PC-3 (cell line): Measurements from ENCODE around the gene PPP4R4. TPM values are rescaled to one million over a fixed set of nuclear protein-coding genes. Genes with fewer than 3 reads are reported as not detected.
A peak's percentile ranks its signal among the peaks of the same experiment; 100 is the strongest.

ENCODE experiments used
- ATAC-seq: fragments of 200-7000 bp; cut with Tn5 transposase; 2 replicates; pipeline ENCODE4 v1.9.1; 2020; ENCODE audit warnings: mild to moderate bottlenecking, moderate library complexity
- BruUV-seq: library from RNA; stranded (reverse); fragments of 400-500 nt; replicated peaks from 2 replicates; lab custom pipeline; 2021; lab: Mats Ljungman, UMichigan
- CTCF ChIA-PET: fragments of 300-600 bp; sonication (Branson Sonifier 250); formaldehyde crosslinking; loops from one replicate; lab custom pipeline; 2022; ENCODE audit warnings: antibody characterized with exemption; lab: Charles Lee
- POLR2A ChIA-PET: fragments of 300-600 bp; sonication (Branson Sonifier 250); formaldehyde crosslinking; loops from one replicate; lab custom pipeline; 2022; ENCODE audit warnings: antibody characterized with exemption; ENCODE audit not compliant: unreplicated experiment; lab: Charles Lee
- DNase-seq: peaks from one replicate; pipeline ENCODE4 v3.0.0-alpha.2; 2015
- H2AFZ ChIP-seq: fragments of 300-600 bp; sonication (generic); 2 replicates; pipeline ENCODE4 v1.6.0; 2016; ENCODE audit warnings: antibody characterized with exemption, low read length
- H3F3A ChIP-seq: fragments of 300-600 bp; sonication (generic); one replicate; pipeline ENCODE4 v1.6.0; 2017; ENCODE audit warnings: antibody characterized with exemption, low read length, control low read depth, mild to moderate bottlenecking; ENCODE audit not compliant: unreplicated experiment
- H3K27ac ChIP-seq: fragments of 300-600 bp; sonication (generic); 2 replicates; pipeline ENCODE4 v1.5.1; 2016; ENCODE audit warnings: mild to moderate bottlenecking, low read length
- H3K27me3 ChIP-seq: fragments of 300-600 bp; sonication (generic); 2 replicates; pipeline ENCODE4 v1.6.1; 2016; ENCODE audit warnings: low read length, mixed read lengths
- H3K36me3 ChIP-seq: fragments of 300-600 bp; sonication (generic); 2 replicates; pipeline ENCODE4 v1.6.1; 2016; ENCODE audit warnings: low read depth, mixed run types, low read length, mixed read lengths
- H3K4me1 ChIP-seq: fragments of 300-600 bp; sonication (generic); 2 replicates; pipeline ENCODE4 v1.5.1; 2016; ENCODE audit warnings: low read length; ENCODE audit not compliant: insufficient read depth
- H3K4me2 ChIP-seq: fragments of 300-600 bp; sonication (generic); 2 replicates; pipeline ENCODE4 v1.6.0; 2016; ENCODE audit warnings: low read length
- H3K4me3 ChIP-seq: fragments of 300-600 bp; sonication (generic); 2 replicates; pipeline ENCODE4 v1.5.1; 2016; ENCODE audit warnings: mild to moderate bottlenecking, low read length, mixed read lengths
- H3K79me2 ChIP-seq: fragments of 300-600 bp; sonication (generic); 2 replicates; pipeline ENCODE4 v1.6.1; 2017; ENCODE audit warnings: low read length, mixed read lengths
- H3K9ac ChIP-seq: fragments of 300-600 bp; sonication (generic); 2 replicates; pipeline ENCODE4 v1.6.0; 2016; ENCODE audit warnings: mild to moderate bottlenecking, low read length
- H3K9me2 ChIP-seq: fragments of 300-600 bp; sonication (generic); replicated peaks from 2 replicates; pipeline ENCODE4 v1.6.1; 2016; ENCODE audit warnings: mixed run types, low read length, mixed read lengths
- H3K9me3 ChIP-seq: fragments of 300-600 bp; sonication (generic); 2 replicates; pipeline ENCODE4 v1.6.1; 2016; ENCODE audit warnings: low read length, mixed read lengths
- H4K20me1 ChIP-seq: fragments of 300-600 bp; sonication (generic); 2 replicates; pipeline ENCODE4 v1.6.1; 2016; ENCODE audit warnings: low read length, mixed read lengths
- EZH2 ChIP-seq: fragments of 300-600 bp; sonication (generic); IDR thresholded peaks from one replicate; pipeline ENCODE4 v1.6.1; 2017; ENCODE audit warnings: antibody characterized with exemption, mild to moderate bottlenecking, low read length; ENCODE audit not compliant: unreplicated experiment
- EZH2phosphoT487 ChIP-seq: fragments of 300-600 bp; sonication (generic); IDR thresholded peaks from 2 replicates; pipeline ENCODE4 v1.6.1; 2018; ENCODE audit warnings: mild to moderate bottlenecking, antibody characterized with exemption, low read length, borderline replicate concordance
- intact Hi-C: fragments of 100-400 bp; cut with micrococcal nuclease; formaldehyde crosslinking; loops from 2 replicates; pipeline ENCODE4 v1.9.0; 2023
- total RNA-seq: library from RNA; depleted of rRNA; stranded (reverse); fragments of >200 nt; gene quantifications from 2 replicates; pipeline ENCODE4 v1.2.3, GENCODE V29; 2014
- TF ChIP-seq, protein P1 (sequence below): fragments of 300-600 bp; sonication (generic); conservative IDR thresholded peaks from 2 replicates; pipeline ENCODE4 v1.5.1; 2017; ENCODE audit warnings: antibody characterized with exemption, low read depth, mild to moderate bottlenecking, low read length

The PPP4R4 gene
- total RNA-seq, 1 experiment from 2014 or later, result 0.11 TPM

DNA sequence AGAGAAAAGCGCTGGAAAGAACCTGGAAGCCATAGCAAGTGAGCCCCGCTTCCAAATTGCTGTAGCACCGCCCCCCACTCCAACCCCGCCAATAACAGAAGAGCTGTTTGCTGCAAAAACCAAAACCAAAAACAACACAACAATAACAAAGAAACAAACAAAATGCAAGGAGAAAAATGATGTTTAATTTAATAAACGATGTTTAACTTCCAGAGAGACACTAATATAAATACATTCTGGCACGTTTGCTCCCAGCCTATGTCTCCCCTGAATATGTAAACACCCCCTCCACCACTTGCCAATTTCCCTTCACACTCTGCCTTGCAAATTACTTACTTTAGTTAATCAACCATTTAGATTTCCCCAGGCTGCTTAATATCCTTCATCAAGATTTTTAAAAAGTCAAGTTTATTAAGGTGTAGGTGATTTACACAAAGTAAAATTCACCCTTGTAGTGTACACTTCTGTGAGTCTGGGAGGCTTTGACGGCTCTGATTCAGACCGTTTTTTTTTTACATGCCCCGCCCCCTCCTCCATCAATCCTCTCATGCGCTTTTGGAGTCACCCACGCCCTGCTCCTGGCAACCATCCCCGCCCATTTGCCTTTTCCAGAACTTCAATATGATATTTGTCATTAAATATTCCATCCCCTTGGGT lies 44.2 kb upstream of the PPP4R4 start:
- ATAC-seq (peak; percentile 48), DNase-seq (peak; percentile 52)
- Histone ChIP-seq H3K79me2 (no peaks in the 10 kb centered on the region), H4K20me1 (no peaks in the 10 kb centered on the region), H2AFZ (peak overlapping the region; percentile 73), H3K36me3 (no peaks in the 10 kb centered on the region), H3K27me3 (no peaks in the 10 kb centered on the region), H3K9me3 (no peaks in the 10 kb centered on the region), H3K4me3 (peak overlapping the region; percentile 67), H3K4me2 (peak overlapping the region; percentile 97), H3K9ac (no peak overlapping the region), H3F3A (no peaks in the 10 kb centered on the region), H3K4me1 (peaks cover 9% of the 10 kb centered on the region; the same call in 1 of the 2 replicates), H3K9me2 (no peaks in the 10 kb centered on the region), H3K27ac (no peak overlapping the region)
- TF ChIP-seq EZH2 (no peak), EZH2phosphoT487 (no peak)
- TF ChIP-seq, protein P1, sequence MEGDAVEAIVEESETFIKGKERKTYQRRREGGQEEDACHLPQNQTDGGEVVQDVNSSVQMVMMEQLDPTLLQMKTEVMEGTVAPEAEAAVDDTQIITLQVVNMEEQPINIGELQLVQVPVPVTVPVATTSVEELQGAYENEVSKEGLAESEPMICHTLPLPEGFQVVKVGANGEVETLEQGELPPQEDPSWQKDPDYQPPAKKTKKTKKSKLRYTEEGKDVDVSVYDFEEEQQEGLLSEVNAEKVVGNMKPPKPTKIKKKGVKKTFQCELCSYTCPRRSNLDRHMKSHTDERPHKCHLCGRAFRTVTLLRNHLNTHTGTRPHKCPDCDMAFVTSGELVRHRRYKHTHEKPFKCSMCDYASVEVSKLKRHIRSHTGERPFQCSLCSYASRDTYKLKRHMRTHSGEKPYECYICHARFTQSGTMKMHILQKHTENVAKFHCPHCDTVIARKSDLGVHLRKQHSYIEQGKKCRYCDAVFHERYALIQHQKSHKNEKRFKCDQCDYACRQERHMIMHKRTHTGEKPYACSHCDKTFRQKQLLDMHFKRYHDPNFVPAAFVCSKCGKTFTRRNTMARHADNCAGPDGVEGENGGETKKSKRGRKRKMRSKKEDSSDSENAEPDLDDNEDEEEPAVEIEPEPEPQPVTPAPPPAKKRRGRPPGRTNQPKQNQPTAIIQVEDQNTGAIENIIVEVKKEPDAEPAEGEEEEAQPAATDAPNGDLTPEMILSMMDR, result no peak
- ChIA-PET CTCF (interaction anchor here (0.6 kb wide), 1 partner anchor 190 kb away, joined by 3 read pairs; no protein-coding TSS in a partner anchor), POLR2A (no interaction called here)
- intact Hi-C loops, result no loop called here
- no TSS peak for BruUV-seq

DNA sequence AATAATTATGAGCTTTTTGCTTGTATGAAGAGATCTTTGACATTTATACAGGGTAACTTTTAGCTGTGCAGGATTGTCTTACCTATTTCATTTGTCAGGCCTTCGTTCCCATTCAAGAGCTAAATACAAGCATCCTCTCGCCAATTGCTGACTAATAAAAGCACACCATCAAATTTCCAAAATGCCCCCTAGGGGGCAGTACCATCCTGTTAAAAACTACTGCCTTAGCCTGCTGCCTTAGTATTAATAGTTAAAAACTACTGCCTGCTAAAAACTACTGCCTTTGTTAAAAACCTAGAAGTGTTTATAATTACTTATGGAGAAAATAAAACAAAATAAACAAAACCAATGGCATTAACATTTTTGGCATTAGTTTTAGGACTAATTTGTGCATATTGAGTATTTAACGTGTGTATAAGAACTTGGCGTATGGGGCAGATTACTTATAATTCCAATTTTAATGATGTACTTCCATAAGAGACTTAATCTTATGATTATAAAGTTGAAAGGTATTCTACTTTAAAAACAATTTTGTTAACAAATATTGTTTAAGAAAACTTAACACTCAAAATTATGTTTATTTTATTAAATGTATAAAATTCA lies 41.7 kb upstream of the PPP4R4 start:
- Histone ChIP-seq H3K4me1 (peaks cover 9% of the 10 kb centered on the region; the same call in 1 of the 2 replicates), H3K27ac (no peak overlapping the region), H4K20me1 (no peaks in the 10 kb centered on the region), H3K9me3 (no peaks in the 10 kb centered on the region), H3F3A (no peaks in the 10 kb centered on the region), H2AFZ (no peak overlapping the region), H3K36me3 (no peaks in the 10 kb centered on the region), H3K4me2 (no peak overlapping the region), H3K9me2 (no peaks in the 10 kb centered on the region), H3K4me3 (no peak overlapping the region), H3K27me3 (no peaks in the 10 kb centered on the region), H3K79me2 (no peaks in the 10 kb centered on the region), H3K9ac (no peak overlapping the region)
- CTCF ChIA-PET, result interaction anchor here (0.7 to 1.3 kb wide), 5 partner anchors 10 to 192 kb away, joined by 3 to 8 read pairs (median 4); no protein-coding TSS in a partner anchor
- DNase-seq, result peak; percentile 78
- TF ChIP-seq, protein P1, result peak; percentile 84
- no peak for TF ChIP-seq EZH2phosphoT487
- no TSS peak for BruUV-seq
- no peak for ATAC-seq
- POLR2A ChIA-PET, result interaction anchor here (0.6 kb wide), 2 partner anchors 63 to 231 kb away, joined by 3 to 4 read pairs; no protein-coding TSS in a partner anchor
- intact Hi-C loops, result no loop called here

DNA sequence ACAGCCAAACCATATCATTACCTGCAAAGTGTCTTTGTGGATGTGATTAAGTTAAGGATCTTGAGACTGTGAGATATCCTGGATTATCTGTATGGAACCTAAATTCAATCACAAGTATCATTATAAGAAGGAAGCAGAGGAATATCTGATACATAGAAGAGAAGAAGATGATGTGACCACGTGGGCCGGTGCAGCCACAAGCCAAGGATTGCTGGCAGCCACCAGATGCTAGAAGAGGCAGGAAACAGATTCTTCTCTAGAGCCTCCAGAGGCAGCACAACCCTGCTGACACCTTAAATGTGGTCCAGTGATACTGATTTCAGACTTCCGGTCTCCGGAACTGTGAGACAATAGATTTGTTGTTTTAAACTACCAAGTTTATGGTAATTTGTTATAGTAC lies 38.6 kb upstream of the PPP4R4 start:
- intact Hi-C loops, result no loop called here
- TF ChIP-seq EZH2phosphoT487, result no peak
- TF ChIP-seq EZH2, result no peak
- TF ChIP-seq, protein P1, result no peak
- CTCF ChIA-PET, result no interaction called here

More for the DNA sequence above, 38.6 kb upstream of the PPP4R4 start:
- DNase-seq (no peak), ATAC-seq (no peak)
- Histone ChIP-seq H3K27ac (no peak overlapping the region), H3F3A (no peaks in the 10 kb centered on the region), H2AFZ (no peak overlapping the region), H3K4me1 (peaks cover under 1% of the 10 kb centered on the region; the same call in 1 of the 2 replicates), H4K20me1 (no peaks in the 10 kb centered on the region), H3K27me3 (0 out of 2 replicates have a peak, but pooled peaks cover 4% of the 10 kb centered on the region), H3K79me2 (no peaks in the 10 kb centered on the region), H3K4me2 (no peak overlapping the region), H3K9me3 (no peaks in the 10 kb centered on the region), H3K9ac (no peak overlapping the region), H3K4me3 (no peak overlapping the region), H3K36me3 (no peaks in the 10 kb centered on the region), H3K9me2 (no peaks in the 10 kb centered on the region)
- no TSS peak for BruUV-seq
- POLR2A ChIA-PET, result no interaction called here
